Mucosa of rectum (tissue), 2 donors: ENCODE data around the gene CPE.

Source experiments
- H3K27ac ChIP-seq, 2 donors: one replicate each; pipeline ENCODE4 v1.7.0; 2013; ENCODE audit warnings: inconsistent platforms in 2 of 2, low read depth in 2 of 2, low read length in 2 of 2
- H3K27me3 ChIP-seq, 2 donors: one replicate each; pipeline ENCODE4 v1.7.0; 2013; ENCODE audit warnings: low read length in 2 of 2; ENCODE audit not compliant: control insufficient read depth in 2 of 2, insufficient read depth in 2 of 2
- H3K36me3 ChIP-seq, 2 donors: one replicate each; pipeline ENCODE4 v1.7.0; 2013; ENCODE audit warnings: low read length in 2 of 2; ENCODE audit not compliant: control insufficient read depth in 2 of 2, insufficient read depth in 2 of 2
- H3K4me1 ChIP-seq, 2 donors: one replicate each; pipeline ENCODE4 v1.7.0; 2013; ENCODE audit warnings: low read length in 2 of 2, mild to moderate bottlenecking in 1 of 2; ENCODE audit not compliant: control insufficient read depth in 2 of 2, insufficient read depth in 2 of 2
- H3K4me3 ChIP-seq, 2 donors: one replicate each; pipeline ENCODE4 v1.7.0; 2013; ENCODE audit warnings: low read length in 2 of 2
- H3K9ac ChIP-seq, 2 donors: one replicate each; pipeline ENCODE4 v1.7.0; 2013; ENCODE audit warnings: low read length in 2 of 2, low read depth in 1 of 2, mild to moderate bottlenecking in 1 of 2
- H3K9me3 ChIP-seq, 2 donors: one replicate each; pipeline ENCODE4 v1.7.0; 2013; ENCODE audit warnings: low read length in 2 of 2; ENCODE audit not compliant: control insufficient read depth in 2 of 2
- donor health status: healthy.
- donor health status: Normal muscosa, but diverticular disease.

CPE gene

GRCh38 chr4:165539801-165540200, 161.0 kb downstream of the CPE start:
- H3K9ac ChIP-seq = no peak overlapping the region
- no peak overlapping the region for H3K27ac ChIP-seq
- H3K4me3 ChIP-seq = no peak overlapping the region
- H3K4me1 ChIP-seq = peaks cover 0 to 5% of the 10 kb centered on the region in 2 donors
- H3K9me3 ChIP-seq = no peaks in the 10 kb centered on the region
- no peaks in the 10 kb centered on the region for H3K27me3 ChIP-seq
- no peaks in the 10 kb centered on the region for H3K36me3 ChIP-seq

GRCh38 chr4:165540206-165540830, 161.5 kb downstream of the CPE start:
- Histone ChIP-seq H3K9ac (no peak overlapping the region), H3K36me3 (no peaks in the 10 kb centered on the region), H3K27ac (no peak overlapping the region), H3K27me3 (no peaks in the 10 kb centered on the region), H3K9me3 (no peaks in the 10 kb centered on the region), H3K4me3 (peak overlapping the region; percentile 4 to 25), H3K4me1 (peaks cover 0 to 5% of the 10 kb centered on the region in 2 donors)

GRCh38 chr4:165541851-165542459, 163.1 kb downstream of the CPE start:
- no peaks in the 10 kb centered on the region for H3K36me3 ChIP-seq
- no peaks in the 10 kb centered on the region for H3K9me3 ChIP-seq
- H3K4me1 ChIP-seq = peaks cover 0 to 5% of the 10 kb centered on the region in 2 donors
- H3K27me3 ChIP-seq = no peaks in the 10 kb centered on the region
- no peak overlapping the region for H3K4me3 ChIP-seq
- H3K27ac ChIP-seq = no peak overlapping the region
- no peak overlapping the region for H3K9ac ChIP-seq

- Histone ChIP-seq H3K36me3 (no peaks in the 10 kb centered on the region), H3K4me3 (no peak overlapping the region), H3K4me1 (peaks cover 0 to 5% of the 10 kb centered on the region in 2 donors), H3K27me3 (no peaks in the 10 kb centered on the region), H3K9me3 (no peaks in the 10 kb centered on the region), H3K27ac (no peak overlapping the region), H3K9ac (no peak overlapping the region)
Measured at GRCh38 chr4:165542476-165542875, 163.7 kb downstream of the CPE start.
